Measurements from ENCODE around the gene REL.

DNA sequence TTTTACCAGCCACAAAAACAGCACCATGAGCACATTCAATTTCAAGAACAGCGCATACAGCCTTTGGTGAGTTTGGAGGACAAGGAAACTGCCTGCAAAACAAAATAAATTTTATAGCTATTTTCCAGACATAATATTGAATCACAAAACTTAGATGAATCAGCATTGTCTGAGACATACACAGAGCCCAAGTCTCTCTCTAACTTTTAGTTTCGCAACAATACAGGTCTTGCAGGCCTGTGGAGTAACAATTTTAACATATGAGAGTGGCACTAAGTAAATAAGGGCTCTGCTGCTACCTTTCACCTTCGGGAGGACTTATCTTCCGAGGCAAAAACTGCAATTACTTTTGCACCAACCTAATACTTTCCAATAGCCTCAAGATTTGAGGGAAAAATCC, 80.1 kb downstream of the REL start:
- TF ChIP-seq YY1 (IDR thresholded peaks at IDR 0.05; ENCODE audit: low read depth), result no peak
- TF ChIP-seq, protein P1, sequence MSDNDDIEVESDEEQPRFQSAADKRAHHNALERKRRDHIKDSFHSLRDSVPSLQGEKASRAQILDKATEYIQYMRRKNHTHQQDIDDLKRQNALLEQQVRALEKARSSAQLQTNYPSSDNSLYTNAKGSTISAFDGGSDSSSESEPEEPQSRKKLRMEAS (IDR thresholded peaks at IDR 0.05; ENCODE audit: low read depth), result no peak
- TF ChIP-seq POLR2AphosphoS5 (IDR thresholded peaks at IDR 0.05; ENCODE audit: low read depth, low read length), result no peak
- TF ChIP-seq, protein P2, sequence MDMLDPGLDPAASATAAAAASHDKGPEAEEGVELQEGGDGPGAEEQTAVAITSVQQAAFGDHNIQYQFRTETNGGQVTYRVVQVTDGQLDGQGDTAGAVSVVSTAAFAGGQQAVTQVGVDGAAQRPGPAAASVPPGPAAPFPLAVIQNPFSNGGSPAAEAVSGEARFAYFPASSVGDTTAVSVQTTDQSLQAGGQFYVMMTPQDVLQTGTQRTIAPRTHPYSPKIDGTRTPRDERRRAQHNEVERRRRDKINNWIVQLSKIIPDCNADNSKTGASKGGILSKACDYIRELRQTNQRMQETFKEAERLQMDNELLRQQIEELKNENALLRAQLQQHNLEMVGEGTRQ (IDR thresholded peaks at IDR 0.05; ENCODE audit: borderline replicate concordance, low read depth, low read length), result no peak

All from SK-N-SH (cell line).